HG03159 (cell line): ENCODE data around the gene MACROD2.

ENCODE experiments used
- ATAC-seq: cut with Tn5 transposase; IDR thresholded peaks from one replicate; pipeline ENCODE4 v1.9.1; 2021; ENCODE audit warnings: mild to moderate bottlenecking, moderate library complexity; ENCODE audit not compliant: unreplicated experiment

Gene MACROD2

GRCh38 chr20:15734052-15734451 lies 1738.7 kb downstream of the MACROD2 start:
- no peak for ATAC-seq

- no peak for ATAC-seq
Measured at GRCh38 chr20:15739035-15739434, 1743.7 kb downstream of the MACROD2 start.

DNA sequence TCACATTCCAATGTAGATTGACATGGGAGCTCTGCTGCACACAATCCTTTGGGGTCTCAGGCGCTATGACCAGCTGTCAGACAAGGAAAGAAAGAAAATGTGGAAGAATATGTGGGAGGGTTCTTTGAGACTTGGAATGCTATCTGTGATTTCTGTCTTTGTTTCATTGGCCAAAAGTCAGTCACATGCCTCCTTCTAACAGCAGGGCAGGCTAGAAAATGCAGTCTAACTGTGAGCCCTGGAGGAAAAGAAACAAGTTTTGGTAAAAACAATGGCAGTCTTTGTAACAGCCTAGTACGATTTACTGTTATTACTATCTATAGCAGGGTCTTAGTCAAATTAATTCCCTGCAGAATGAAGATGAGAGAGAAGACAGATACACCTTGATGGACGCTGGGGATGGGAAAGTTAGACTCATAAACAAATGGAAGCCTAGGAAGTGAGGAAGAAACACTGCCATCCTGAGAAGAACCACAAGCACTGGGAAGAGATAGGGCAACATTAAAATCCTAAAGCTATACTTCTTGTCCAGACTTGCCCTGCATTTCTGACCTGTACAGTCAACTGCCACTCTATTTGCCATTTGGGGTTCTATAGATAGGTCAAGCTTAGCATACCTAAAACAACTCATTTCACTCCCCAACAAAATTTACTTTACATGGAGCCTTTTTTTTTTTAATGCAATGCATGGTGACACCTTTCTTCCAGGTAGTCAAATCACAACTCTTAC lies 1744.9 kb downstream of the MACROD2 start:
- ATAC-seq, result no peak

GRCh38 chr20:15742087-15742486 lies 1746.8 kb downstream of the MACROD2 start:
- ATAC-seq, result no peak

- no peak for ATAC-seq
Measured at GRCh38 chr20:15742627-15743026, 1747.3 kb downstream of the MACROD2 start.

DNA sequence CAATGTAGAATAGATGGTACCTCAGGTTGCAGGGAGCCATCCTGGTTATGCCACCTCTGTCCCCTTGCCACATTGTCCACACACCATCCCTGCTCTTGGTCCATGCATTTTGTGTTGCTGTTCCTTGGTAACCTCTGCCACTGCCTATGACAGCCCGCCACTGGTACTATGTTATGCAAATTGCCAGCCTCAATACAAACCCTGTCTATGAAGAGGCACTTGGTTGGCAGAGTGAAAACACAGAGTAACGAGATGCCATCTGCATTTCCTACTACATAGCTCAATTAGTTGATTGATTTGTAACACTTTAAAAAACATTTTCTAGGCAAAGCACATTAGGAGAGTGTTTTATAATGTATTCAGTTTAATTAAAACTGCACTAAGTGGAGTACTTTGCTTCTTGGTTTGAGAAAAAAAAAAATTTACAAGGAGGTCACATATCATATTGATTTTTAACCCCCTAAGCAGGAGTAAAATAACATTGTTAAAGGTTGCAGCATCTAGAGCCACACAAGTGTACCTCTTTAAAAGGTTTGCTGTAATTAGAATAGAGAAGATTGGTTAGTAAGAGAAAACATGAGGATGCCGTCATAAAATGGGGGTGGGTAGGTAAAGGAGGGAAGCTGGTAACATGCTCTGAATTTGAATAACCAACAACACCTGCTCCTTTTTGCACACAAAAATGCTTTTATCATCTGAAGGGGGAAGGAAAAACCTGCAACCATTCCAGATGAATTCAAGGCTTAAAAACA lies 1760.9 kb downstream of the MACROD2 start:
- no peak for ATAC-seq

- no peak for ATAC-seq
Measured at GRCh38 chr20:15756754-15757115, 1761.4 kb downstream of the MACROD2 start.

GRCh38 chr20:15759594-15759993 lies 1764.3 kb downstream of the MACROD2 start:
- no peak for ATAC-seq

DNA sequence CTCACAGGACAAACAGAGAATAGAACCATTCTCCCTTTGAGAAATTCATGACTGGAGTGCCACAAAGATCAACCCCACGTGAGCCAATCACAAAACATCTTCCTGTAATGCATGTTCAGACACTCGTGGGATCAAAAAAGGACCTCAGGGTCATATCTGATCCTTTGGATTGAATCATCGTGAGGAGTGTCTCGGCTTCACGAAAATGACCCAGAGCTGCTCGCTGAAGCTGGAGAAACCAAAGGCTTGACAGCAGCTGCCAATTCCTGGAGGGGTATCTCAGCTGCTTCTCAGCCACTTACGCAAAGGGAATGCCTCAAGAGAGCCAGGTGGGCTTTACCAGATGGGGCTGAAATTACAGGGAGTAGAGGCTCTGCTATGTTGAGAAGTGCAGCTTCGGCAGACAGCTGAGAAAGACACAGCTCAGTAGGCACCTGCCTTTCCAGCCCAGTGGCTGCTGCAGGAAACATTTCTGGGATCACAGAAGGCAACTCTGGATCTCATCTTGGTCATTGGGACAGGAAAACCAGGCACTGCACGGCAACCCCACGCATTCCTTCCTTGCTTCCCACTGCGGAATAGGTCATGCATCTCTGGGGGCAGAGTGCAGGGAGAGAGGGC lies 1764.8 kb downstream of the MACROD2 start:
- ATAC-seq, result no peak

DNA sequence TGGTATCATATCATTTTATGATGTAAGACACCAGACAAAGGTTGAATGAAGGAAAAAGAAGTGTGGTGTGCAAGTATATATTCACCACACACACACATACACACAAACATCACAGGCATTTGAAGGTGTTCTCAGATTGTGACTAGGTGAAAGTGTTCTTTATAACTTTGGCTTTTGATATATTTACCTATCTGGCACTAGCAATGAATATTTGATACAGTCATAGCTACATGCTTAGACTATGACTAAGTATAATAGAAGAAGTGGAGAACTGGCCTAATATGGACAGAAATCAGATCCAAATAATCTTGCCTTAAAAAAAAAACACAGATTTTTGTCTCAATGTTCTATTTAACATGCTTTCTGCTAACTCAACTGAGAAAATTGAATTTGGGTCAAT lies 1768.0 kb downstream of the MACROD2 start:
- ATAC-seq, result no peak

- ATAC-seq, result no peak
Measured at GRCh38 chr20:15767586-15767985, 1772.3 kb downstream of the MACROD2 start.

DNA sequence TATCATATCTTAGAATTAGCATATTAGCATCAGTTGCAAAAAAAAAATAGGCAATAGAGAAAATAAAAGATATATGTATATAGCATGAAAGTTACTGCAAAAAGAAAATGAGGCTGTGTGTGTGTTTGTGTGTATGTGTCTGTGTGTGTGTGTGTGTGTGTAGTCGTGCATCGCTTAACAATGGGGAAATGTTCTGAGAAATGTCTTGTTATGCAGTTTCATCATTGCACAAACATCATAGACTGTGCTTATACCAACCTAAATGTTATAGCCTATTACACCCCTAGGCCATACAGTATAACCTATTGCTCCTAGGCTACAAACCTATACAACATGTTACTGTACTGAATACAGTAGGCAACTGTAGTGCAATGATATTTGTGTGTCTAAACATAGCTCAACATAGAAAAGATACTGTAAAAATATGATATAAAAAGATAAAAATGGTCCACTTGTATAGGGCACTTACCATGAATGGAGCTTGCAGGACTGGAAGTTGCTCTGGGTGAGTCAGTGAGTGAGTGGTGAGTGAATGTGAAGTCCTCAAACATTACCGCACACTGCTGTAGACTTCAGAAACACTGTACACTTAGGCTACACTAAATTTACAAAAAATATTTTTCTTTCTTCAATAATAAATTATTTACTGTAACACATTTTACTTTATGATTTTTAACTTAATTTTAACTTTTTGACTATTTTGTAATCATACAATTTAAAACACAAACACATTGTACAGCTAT lies 1772.9 kb downstream of the MACROD2 start:
- ATAC-seq, result no peak

- no peak for ATAC-seq
Measured at GRCh38 chr20:15772826-15773225, 1777.5 kb downstream of the MACROD2 start.

DNA sequence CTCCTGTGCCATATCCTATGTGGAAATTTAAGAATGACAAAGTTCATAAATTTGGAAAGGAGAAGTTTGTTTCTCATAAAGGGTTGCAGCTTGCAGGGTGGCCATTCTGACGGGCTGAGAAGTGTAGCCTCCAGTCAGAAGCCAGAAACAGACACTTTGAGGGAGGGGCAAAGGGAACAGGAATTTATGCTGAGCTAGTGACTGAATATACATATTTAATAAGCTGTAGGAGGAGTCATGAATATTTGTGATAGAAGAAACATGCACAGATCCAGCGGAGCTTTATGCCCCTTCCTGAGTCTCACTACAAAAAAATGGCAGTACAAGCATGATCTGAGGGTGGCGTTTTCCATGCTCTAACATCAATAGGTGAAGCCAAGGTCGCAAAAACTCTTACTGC lies 1779.6 kb downstream of the MACROD2 start:
- no peak for ATAC-seq

DNA sequence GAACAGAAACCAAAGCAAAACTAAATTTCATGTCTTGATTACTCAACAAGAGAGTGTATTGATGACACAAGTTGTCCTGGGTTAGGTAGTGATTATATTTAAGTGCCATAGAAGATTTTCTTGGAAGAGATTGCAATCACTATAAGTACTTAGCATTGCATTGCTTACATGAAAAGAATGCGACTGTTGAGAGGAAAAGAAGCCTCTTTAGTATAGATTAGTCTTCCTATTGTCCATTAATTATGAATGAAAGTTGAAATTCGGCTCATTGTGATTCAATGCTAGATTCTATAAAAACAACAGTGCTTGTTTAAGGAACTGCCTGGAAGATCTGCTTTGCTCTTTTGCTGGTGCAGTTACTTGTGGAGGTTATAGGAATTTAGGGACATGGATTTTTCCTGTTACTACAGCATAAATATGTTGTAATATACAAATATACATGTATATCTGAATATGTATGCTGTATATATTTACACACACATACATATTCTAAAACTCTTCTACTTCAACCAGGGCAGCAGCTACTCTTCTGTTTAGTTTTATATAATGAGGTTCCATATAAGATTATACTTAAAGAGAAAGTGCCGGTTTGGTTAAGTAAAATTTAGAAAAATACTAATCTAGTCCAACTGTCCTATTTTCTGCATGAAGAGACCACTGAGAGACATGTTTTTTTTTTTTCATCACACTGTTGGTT lies 1781.6 kb downstream of the MACROD2 start:
- no peak for ATAC-seq

DNA sequence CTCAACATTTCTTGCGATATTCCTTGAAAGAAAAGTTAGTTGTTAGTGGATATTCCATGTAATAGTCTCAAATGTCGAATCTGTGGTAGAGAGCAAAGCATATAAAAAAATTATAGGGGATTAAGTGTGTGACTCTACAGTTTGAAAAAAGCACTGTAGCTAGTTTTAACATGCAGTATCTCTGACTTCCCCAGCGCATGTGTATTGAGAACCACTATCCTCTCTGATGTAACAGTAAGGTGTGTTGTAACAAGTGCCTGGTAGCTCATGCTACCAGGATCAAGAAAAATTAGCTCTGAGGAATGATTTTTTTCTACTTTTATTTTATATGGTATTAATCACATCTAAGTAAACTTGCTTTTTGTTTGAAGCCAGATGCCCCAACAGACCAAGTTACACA lies 1788.7 kb downstream of the MACROD2 start:
- ATAC-seq, result no peak

DNA sequence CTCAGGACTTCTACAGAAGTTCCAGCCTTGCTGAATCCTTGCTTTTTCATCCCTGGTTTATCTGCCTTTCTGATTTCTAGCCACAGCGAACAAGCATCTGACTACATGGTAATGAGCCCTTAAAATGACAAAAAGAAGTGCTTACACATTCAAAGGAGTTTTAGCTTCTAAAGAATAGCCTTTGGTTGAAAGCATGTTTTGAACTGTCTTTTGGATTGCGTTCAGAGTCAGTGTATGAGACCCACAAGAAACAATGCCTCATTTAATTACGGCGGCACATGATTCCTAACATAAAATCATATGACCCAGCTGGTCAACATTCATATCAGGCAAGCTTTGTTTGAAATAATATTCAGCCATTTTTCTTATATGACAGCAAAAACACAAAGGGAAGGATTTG lies 1793.8 kb downstream of the MACROD2 start:
- ATAC-seq, result no peak

DNA sequence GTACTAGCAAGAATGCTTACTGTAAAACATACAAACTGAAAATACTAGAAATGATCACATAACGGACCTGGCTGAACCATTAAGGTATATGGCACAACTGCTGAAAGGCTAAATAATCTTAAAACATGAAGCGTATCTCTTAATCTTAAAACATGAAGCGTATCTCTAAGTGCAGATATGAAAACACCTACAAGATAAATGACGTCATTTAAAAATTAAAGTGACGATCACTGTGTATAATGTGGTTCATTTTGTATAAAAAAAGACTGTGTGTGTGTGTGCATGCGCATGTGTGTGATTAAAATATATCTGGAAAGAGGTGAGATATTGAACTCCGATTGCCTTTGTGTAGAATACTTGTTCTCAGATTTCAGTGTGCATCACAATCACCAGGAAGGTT lies 1797.5 kb downstream of the MACROD2 start:
- ATAC-seq, result no peak

GRCh38 chr20:15794409-15794808 lies 1799.1 kb downstream of the MACROD2 start:
- no peak for ATAC-seq

GRCh38 chr20:15795305-15796019 lies 1800.1 kb downstream of the MACROD2 start:
- no peak for ATAC-seq
